ENCODE results near the gene HMBS. TPM values are rescaled to one million over a fixed set of nuclear protein-coding genes. Genes with fewer than 3 reads are reported as not detected.
"Not testable (repeated sequence)": the region's sequence is repeated elsewhere in the genome, so short reads cannot be mapped to it uniquely, and the experiment has no call there.

HMBS gene
- total RNA-seq, result 100 to 1,000 TPM in 1 of 4 donors, 10 to 100 TPM in 2, not detected in 1; 10.8 to 353 (median 21.3) TPM

GRCh38 chr11:119084663-119085436 lies at the start of gene HMBS:
Gene HMBS (plus strand): TSS chr11:119084881. CDS start chr11:119085034, 153 bp downstream.
- intact Hi-C loops (cut with DNase I; ENCODE audit: low total_unique reads) (no loop called here), in situ Hi-C loops (cut with MboI; ENCODE audit: low pct_ligation_motif_present in 1 of 4, low pct_unique_long_range_greater_than_20kb in 1 of 4, low sequenced_read_pairs in 3 of 4) (no loop called here)
- 0 to 1% methylated on average over 12 to 45 of the region's 45 CpGs for WGBS, 2 donors (ENCODE audit: low coverage in 1 of 2)
- Histone ChIP-seq H3K27ac (peak within 1 kb of the TSS; percentile 89 to 98 (median 92)), H3K4me3 (peak within 1 kb of the TSS; percentile 61 to 90 (median 72)), H3K4me1 (peaks cover 10 to 15% (median 14%) of the 10 kb centered on the region in 4 donors), H3K9me3 (no peaks in the 10 kb centered on the region), H3K27me3 (no peaks in the 10 kb centered on the region), H3K36me3 (peaks cover 0 to 12% (median 5%) of the 10 kb centered on the region in 4 donors)
- TF ChIP-seq CTCF (IDR thresholded peaks at IDR 0.05) (no peak), EP300 (IDR thresholded peaks at IDR 0.05; ENCODE audit: low read depth) (no peak), POLR2A (IDR thresholded peaks at IDR 0.05) (peak; percentile 54), POLR2AphosphoS5 (IDR thresholded peaks at IDR 0.05) (peak; percentile 79 to 88 (median 81))
- peak; percentile 95 for DNase-seq

GRCh38 chr11:119038884-119039283 lies 45.8 kb upstream of the HMBS start:
- WGBS, 2 donors (ENCODE audit: low coverage in 1 of 2), result 93% methylated on average over 5 of the region's 5 CpGs; no CpG with 5 or more reads in 1 of the 2 donors
- Histone ChIP-seq H3K4me3 (no peak overlapping the region), H3K36me3 (no peaks in the 10 kb centered on the region), H3K4me1 (no peaks in the 10 kb centered on the region), H3K27ac (no peak overlapping the region), H3K27me3 (no peaks in the 10 kb centered on the region), H3K9me3 (no peaks in the 10 kb centered on the region)
- in situ Hi-C loops (cut with MboI; ENCODE audit: low pct_ligation_motif_present in 1 of 4, low pct_unique_long_range_greater_than_20kb in 1 of 4, low sequenced_read_pairs in 3 of 4) (no loop called here), intact Hi-C loops (cut with DNase I; ENCODE audit: low total_unique reads) (no loop called here)
- DNase-seq, result no peak
- no peak for TF ChIP-seq EP300 (IDR thresholded peaks at IDR 0.05; ENCODE audit: low read depth)
- TF ChIP-seq POLR2A (IDR thresholded peaks at IDR 0.05), result no peak
- no peak for TF ChIP-seq CTCF (IDR thresholded peaks at IDR 0.05)
- TF ChIP-seq POLR2AphosphoS5 (IDR thresholded peaks at IDR 0.05), result no peak

- in situ Hi-C loops (cut with MboI; ENCODE audit: low pct_ligation_motif_present in 1 of 4, low pct_unique_long_range_greater_than_20kb in 1 of 4, low sequenced_read_pairs in 3 of 4); intact Hi-C loops (cut with DNase I; ENCODE audit: low total_unique reads); H3K27ac ChIP-seq; H3K9me3 ChIP-seq; H3K4me3 ChIP-seq; H3K27me3 ChIP-seq; H3K36me3 ChIP-seq; H3K4me1 ChIP-seq; DNase-seq: not testable (repeated sequence)
- 42% methylated on average over 11 of the region's 11 CpGs; no CpG with 5 or more reads in 1 of the 2 donors for WGBS, 2 donors (ENCODE audit: low coverage in 1 of 2)
These were observed 45.2 kb upstream of the HMBS start for GRCh38 chr11:119039471-119039870.

- Histone ChIP-seq H3K4me1 (no peaks in the 10 kb centered on the region), H3K4me3 (no peak overlapping the region), H3K27me3 (no peaks in the 10 kb centered on the region), H3K27ac (no peak overlapping the region), H3K36me3 (peaks cover 0 to 13% (median 4%) of the 10 kb centered on the region in 4 donors), H3K9me3 (no peaks in the 10 kb centered on the region)
- intact Hi-C loops (cut with DNase I; ENCODE audit: low total_unique reads), result no loop called here
- in situ Hi-C loops (cut with MboI; ENCODE audit: low pct_ligation_motif_present in 1 of 4, low pct_unique_long_range_greater_than_20kb in 1 of 4, low sequenced_read_pairs in 3 of 4), result no loop called here
- DNase-seq, result no peak
- 75 to 81% methylated on average over 1 to 4 of the region's 4 CpGs for WGBS, 2 donors (ENCODE audit: low coverage in 1 of 2)
- TF ChIP-seq EP300 (IDR thresholded peaks at IDR 0.05; ENCODE audit: low read depth) (no peak), POLR2AphosphoS5 (IDR thresholded peaks at IDR 0.05) (no peak), POLR2A (IDR thresholded peaks at IDR 0.05) (no peak), CTCF (IDR thresholded peaks at IDR 0.05) (no peak)
These were observed 42.7 kb upstream of the HMBS start for GRCh38 chr11:119041821-119042514.

Measured in transverse colon (tissue), 4 donors.